Hematopoietic multipotent progenitor cell treated with erythropoietin and hydrocortisone succinate and interleukin-3 and kit ligand, for 4 days (in vitro differentiated cells): ENCODE results near the gene TATDN3.
"Not testable (repeated sequence)": the region's sequence is repeated elsewhere in the genome, so short reads cannot be mapped to it uniquely, and the experiment has no call there.

Source experiments
- DNase-seq: peaks from one replicate; pipeline ENCODE4 v3.0.0-alpha.2; 2015

The TATDN3 gene, protein sequence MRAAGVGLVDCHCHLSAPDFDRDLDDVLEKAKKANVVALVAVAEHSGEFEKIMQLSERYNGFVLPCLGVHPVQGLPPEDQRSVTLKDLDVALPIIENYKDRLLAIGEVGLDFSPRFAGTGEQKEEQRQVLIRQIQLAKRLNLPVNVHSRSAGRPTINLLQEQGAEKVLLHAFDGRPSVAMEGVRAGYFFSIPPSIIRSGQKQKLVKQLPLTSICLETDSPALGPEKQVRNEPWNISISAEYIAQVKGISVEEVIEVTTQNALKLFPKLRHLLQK

DNA sequence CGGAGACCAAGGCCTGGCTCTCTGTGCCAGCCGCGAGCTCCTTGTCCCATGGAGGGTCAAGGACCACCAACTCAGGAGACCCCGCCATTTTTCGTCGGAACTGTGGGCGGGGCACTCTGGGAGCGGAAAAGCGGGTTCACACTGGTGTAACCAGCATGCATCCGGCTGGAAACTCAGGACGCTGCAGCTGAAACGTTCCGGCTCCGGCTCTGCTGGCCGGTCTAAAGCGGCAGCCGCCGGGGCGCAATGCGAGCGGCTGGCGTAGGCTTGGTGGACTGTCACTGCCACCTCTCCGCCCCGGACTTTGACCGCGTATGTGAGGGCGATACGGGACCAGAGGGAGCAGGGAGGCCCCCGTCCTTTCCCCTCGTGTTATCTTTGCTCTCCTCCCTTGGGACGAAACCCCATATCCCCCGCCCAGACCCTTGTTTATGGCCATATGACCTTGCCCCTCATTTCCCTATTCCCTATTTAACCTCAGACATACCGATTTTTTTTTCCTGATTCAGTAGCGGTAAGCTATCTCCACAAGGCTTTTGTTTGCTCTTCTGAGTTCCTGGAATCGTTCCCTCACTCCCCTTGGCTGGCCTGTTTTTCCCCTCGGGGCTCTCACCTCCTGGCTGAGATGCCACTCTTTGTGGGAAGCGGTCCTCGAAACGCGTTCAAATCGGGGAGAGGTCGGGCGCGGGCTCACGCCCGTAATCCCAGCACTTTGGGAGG lies at the start of gene TATDN3, which contains the start of gene NSL1:
Gene TATDN3, plus strand, starts transcription at position 219 of the 720 bp plus-strand sequence. Its CDS starts 28 bp downstream, at position 247.
Gene NSL1, minus strand, starts transcription at position 102 of the 720 bp plus-strand sequence. Its CDS starts 14 bp downstream, at position 88.
- peak; percentile 95 for DNase-seq

- no peak for DNase-seq
Observed at GRCh38 chr1:212743901-212744475, 47.7 kb upstream of the TATDN3 start.

DNA sequence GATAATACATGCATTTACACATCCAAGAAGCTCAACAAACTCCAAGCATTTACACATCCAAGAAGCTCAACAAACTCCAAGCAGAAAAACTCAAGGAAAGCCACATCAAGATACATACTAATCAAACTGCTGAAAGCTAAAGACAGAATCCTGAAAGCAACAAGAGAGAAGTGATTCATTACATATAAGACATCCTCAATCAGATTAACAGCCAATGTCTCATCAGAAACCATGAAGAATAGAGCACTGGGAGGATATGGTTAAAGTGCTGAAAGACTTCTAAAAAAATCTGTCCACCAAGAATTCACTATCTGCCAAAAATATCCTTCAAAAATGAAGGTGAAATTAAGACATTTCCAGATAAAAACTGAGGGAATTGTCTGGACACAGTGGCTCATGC lies 46.4 kb upstream of the TATDN3 start:
- DNase-seq, result no peak

GRCh38 chr1:212746546-212746945 lies 45.1 kb upstream of the TATDN3 start:
- DNase-seq, result no peak

GRCh38 chr1:212749821-212750535 lies 41.7 kb upstream of the TATDN3 start:
- peak; percentile 60 for DNase-seq

GRCh38 chr1:212752252-212752933 lies 39.3 kb upstream of the TATDN3 start:
- no peak for DNase-seq

GRCh38 chr1:212752934-212753497 lies 38.7 kb upstream of the TATDN3 start:
- no peak for DNase-seq

GRCh38 chr1:212753749-212754148 lies 37.9 kb upstream of the TATDN3 start:
- no peak for DNase-seq

DNA sequence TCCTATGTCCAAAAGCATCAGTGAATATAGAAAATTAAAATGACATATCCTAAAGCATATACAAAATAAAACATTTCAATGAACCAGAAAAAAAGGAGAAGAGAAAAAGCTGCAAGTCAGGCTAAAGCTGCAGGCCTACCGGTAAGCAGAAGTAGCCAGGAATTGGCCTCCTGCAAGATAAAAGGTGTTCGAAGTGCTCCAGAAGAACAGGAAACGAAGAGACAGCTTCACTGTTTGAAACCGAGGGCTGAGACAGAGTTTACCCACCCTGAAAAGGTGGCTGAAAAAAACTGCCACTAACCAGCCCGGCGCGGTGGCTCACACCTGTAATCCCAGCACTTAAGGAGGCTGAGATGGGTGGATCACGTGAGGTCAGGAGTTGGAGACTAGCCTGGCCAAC lies 37.5 kb upstream of the TATDN3 start:
- peak; percentile 47 for DNase-seq

DNA sequence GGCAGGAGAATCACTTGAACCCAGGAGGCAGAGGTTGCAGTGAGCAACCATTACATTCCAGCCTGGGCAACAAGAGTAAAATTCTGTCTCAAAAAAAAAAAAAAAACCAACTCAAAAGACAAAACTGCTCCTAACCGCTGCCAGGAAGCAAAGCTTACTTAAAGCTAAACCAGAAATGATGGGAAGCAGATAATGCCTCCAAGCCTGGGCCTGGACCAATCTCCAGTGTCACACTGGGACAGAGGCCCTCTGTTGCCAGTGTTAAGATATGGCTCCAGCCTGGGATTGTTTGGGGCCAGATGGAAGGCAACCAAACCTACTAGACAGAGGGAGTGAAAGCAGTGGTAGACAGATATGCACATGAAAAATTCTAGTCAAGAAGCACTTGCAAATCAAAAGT lies 37.0 kb upstream of the TATDN3 start:
- DNase-seq, result peak; percentile 53

- no peak for DNase-seq
Observed at GRCh38 chr1:212759683-212760082, 32.0 kb upstream of the TATDN3 start.

DNA sequence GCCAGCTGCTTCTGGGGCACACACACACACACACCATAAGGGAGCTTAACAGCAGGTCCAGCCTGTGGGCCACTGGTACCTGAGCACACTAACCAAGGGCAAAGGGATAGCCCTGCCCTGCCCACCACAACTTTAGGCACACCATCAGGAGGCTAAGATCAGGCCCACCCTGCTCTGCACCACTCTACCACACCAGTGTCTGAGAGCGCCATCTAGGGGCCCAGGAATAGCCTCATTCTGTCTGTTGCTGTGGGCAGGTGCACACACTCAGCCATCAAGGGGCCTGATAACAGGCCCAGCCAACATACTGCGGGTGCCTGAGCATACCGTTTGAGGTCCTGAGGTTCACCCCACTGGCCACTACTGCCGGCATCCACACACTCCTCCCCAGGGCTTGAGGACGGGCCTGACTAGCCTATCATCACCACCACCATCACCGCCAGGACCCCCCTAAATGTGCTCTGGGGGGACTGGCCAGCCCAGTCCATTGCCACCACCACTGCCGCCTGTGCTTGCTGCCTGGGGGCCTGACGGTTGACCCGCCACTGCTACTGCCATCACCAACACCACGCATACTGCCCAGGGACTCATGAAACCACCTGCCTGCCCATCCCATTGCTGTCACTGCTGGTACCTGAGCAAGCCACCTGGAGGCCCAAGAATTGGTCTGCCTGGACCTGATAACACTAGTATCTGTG lies 31.4 kb upstream of the TATDN3 start:
- peak; percentile 55 for DNase-seq

- no peak for DNase-seq
Observed at GRCh38 chr1:212762234-212762633, 29.5 kb upstream of the TATDN3 start.

- no peak for DNase-seq
Observed at GRCh38 chr1:212762839-212763238, 28.9 kb upstream of the TATDN3 start.

DNA sequence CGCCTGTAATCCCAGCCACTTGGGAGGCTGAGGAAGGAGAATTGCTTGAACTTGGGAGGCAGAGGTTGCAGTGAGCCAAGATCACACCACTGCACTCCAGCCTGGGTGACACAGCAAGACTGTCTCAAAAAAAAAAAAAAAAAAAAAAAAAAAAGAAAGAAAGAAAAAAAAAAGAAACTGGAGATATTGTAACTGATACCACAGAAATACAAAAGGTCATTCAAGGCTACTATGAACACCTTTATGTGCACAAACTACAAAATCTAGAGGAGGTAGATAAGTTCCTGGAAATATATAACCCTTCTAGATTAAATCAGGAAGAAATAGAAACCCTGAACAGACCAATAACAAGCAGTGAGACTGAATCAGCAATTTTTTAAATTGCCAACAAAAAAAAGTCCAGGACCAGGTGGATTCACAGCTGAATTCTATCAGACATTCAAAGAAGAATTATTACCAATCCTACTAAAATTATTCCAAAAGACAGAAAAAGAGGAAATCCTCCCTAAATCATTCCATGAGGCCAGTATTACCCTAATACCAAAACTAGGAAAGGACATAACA lies 26.9 kb upstream of the TATDN3 start:
- not testable (repeated sequence) for DNase-seq

- DNase-seq, result not testable (repeated sequence)
Observed at GRCh38 chr1:212766825-212767224, 24.9 kb upstream of the TATDN3 start.

DNA sequence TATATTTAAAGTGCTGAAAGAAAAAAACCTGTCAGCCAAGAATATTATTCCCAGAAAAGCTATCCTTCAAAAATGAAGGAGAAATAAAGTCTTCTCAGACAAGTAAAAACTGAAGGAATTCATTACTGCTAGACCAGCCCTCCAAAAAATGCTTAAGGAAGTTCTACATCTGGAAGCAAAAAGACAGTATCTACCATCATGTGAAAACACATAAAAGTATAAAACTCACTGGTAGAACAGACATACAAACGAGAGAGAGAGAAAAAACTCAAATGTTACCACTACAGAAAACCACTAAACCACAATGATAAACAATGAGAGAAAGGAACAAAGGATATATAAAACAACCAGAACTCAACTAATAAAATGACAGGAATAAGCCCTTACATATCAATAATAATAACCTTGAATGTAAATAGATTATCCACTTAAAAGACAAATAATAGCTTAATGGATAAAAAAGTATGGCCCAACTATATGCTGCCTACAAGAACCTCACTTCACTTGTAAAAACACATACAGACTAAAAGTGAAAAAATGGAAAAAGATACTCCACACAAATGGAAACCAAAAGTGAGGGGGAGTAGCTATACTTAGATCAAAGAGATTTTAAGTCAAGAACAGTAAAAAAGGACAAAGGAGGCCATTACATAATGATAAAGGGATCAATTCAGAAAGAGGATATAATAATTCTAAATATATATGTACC lies 22.1 kb upstream of the TATDN3 start:
- peak; percentile 45 for DNase-seq

GRCh38 chr1:212771341-212771740 lies 20.4 kb upstream of the TATDN3 start:
- no peak for DNase-seq

DNA sequence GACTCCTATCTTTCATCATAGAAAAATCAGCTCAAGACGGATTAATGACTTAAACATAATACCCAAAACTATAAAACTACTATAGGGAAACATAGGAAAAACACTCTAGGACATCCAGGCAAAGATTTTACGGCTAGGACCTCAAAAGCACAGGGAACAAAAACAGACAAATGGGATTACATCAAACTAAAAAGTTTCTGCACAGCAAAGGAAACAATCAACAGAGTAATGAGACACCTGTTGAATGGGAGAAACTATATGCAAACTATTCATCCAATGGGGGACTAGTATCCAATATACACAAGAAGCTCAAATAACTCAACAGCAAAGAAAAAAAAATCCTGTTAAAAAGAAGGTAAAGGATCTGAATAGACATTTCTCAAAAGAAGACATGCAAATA lies 18.7 kb upstream of the TATDN3 start:
- no peak for DNase-seq

DNA sequence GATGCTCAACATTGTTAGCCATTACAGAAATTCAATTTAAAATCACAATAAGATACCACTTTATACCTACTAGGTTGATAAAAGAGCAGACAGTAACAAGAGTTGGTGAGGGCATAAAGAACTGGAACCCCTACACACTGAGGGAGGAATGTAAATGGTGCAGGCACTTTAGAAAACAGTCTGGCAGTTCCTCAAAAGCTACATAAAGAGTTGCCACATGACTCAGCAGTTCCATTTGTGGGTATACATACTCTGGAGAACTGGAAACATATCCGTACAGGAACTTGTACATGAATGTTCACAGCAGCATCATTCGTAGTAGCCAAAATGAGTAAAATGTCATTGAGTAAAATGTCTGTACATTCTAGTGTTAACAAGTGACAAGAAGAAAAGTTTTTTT lies 17.1 kb upstream of the TATDN3 start:
- peak; percentile 87 for DNase-seq

DNA sequence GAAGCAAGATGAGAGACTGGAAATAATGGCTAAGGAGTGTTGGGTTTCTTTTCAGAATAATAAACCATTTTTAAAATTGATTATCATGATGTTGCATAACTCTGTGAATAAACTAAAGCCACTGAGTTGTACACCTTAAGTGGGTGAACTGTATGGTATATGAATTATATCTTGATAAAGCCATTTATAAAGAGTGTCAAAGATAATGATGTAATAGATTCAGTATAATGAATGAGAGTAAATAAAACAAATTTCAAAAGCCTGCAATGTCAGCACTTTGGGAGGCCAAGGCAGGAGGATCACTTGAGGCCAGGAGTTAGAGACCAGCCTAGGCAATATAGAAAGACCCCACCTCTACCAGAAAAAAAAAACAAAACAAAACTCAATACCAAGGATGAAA lies 16.5 kb upstream of the TATDN3 start:
- no peak for DNase-seq
